Trophoblast cell (in vitro differentiated cells and primary cell): ENCODE results near the gene HOXB3.

Experiments
- DNase-seq, 2 donors: peaks; one replicate each; pipeline ENCODE4 v3.0.0-alpha.2; 2016
- H2AFZ ChIP-seq: 2 replicates; pipeline ENCODE4 v1.6.1; 2013; ENCODE audit warnings: low read length, moderate library complexity, mild to moderate bottlenecking; ENCODE audit not compliant: insufficient read depth, poor library complexity
- H2AK5ac ChIP-seq: 2 replicates; pipeline ENCODE4 v1.6.1; 2013; ENCODE audit warnings: mild to moderate bottlenecking, low read length
- H2BK120ac ChIP-seq: 2 replicates; pipeline ENCODE4 v1.6.1; 2013; ENCODE audit warnings: low read length, mild to moderate bottlenecking, moderate library complexity; ENCODE audit not compliant: insufficient read depth, poor library complexity
- H2BK12ac ChIP-seq: 2 replicates; pipeline ENCODE4 v1.6.1; 2013; ENCODE audit warnings: mild to moderate bottlenecking, low read length, moderate library complexity
- H2BK5ac ChIP-seq: 2 replicates; pipeline ENCODE4 v1.6.1; 2013; ENCODE audit warnings: low read length, low read depth, moderate library complexity, mild to moderate bottlenecking; ENCODE audit not compliant: poor library complexity
- H3K14ac ChIP-seq: 2 replicates; pipeline ENCODE4 v1.6.1; 2013; ENCODE audit warnings: mild to moderate bottlenecking, low read length
- H3K18ac ChIP-seq: 2 replicates; pipeline ENCODE4 v1.6.1; 2013; ENCODE audit warnings: mild to moderate bottlenecking, low read length
- H3K23ac ChIP-seq: 2 replicates; pipeline ENCODE4 v1.6.1; 2013; ENCODE audit warnings: low read length
- H3K27ac ChIP-seq: 2 replicates; pipeline ENCODE4 v1.5.1; 2013; ENCODE audit warnings: low read depth, mild to moderate bottlenecking, inconsistent platforms, low read length, moderate library complexity
- H3K27me3 ChIP-seq: 2 replicates; pipeline ENCODE4 v1.6.1; 2013; ENCODE audit warnings: inconsistent platforms, mild to moderate bottlenecking, low read length, moderate library complexity; ENCODE audit not compliant: insufficient read depth
- H3K36me3 ChIP-seq, 2 experiments: 1 replicate in 1 of 2; 2 replicates in 1 of 2; pipeline ENCODE4 v1.6.1; 2013; ENCODE audit warnings: low read length in 2 of 2, mild to moderate bottlenecking in 2 of 2, moderate library complexity in 1 of 2; ENCODE audit not compliant: insufficient read depth in 2 of 2, control insufficient read depth in 1 of 2
- H3K4ac ChIP-seq: 2 replicates; pipeline ENCODE4 v1.6.1; 2013; ENCODE audit warnings: low read depth, mild to moderate bottlenecking, low read length, moderate library complexity
- H3K4me1 ChIP-seq, 2 experiments: 1 replicate in 1 of 2; 2 replicates in 1 of 2; pipeline ENCODE4 v1.6.1; 2013; ENCODE audit warnings: low read length in 2 of 2, mild to moderate bottlenecking in 2 of 2, moderate library complexity in 1 of 2; ENCODE audit not compliant: insufficient read depth in 2 of 2, control insufficient read depth in 1 of 2
- H3K4me2 ChIP-seq: 2 replicates; pipeline ENCODE4 v1.6.1; 2013; ENCODE audit warnings: inconsistent platforms, mild to moderate bottlenecking, low read length, moderate library complexity
- H3K4me3 ChIP-seq: 2 replicates; pipeline ENCODE4 v1.5.1; 2013; ENCODE audit warnings: mild to moderate bottlenecking, low read depth, low read length, inconsistent platforms
- H3K79me1 ChIP-seq: one replicate; pipeline ENCODE4 v1.6.1; 2013; ENCODE audit warnings: low read length
- H3K79me2 ChIP-seq: 2 replicates; pipeline ENCODE4 v1.6.1; 2013; ENCODE audit warnings: low read length, mild to moderate bottlenecking; ENCODE audit not compliant: control insufficient read depth, insufficient read depth, poor library complexity
- H3K9ac ChIP-seq: 2 replicates; pipeline ENCODE4 v1.6.1; 2013; ENCODE audit warnings: mild to moderate bottlenecking, low read length
- H3K9me3 ChIP-seq: 2 replicates; pipeline ENCODE4 v1.6.1; 2013; ENCODE audit warnings: low read depth, mild to moderate bottlenecking, control low read depth, inconsistent platforms, low read length; ENCODE audit not compliant: insufficient read depth
- H4K12ac ChIP-seq: 2 replicates; pipeline ENCODE4 v1.6.1; 2013; ENCODE audit warnings: low read depth, mild to moderate bottlenecking, low read length, moderate library complexity
- H4K8ac ChIP-seq: 2 replicates; pipeline ENCODE4 v1.6.1; 2013; ENCODE audit warnings: low read depth, mild to moderate bottlenecking, low read length, moderate library complexity
- H4K91ac ChIP-seq: one replicate; pipeline ENCODE4 v1.6.1; 2013; ENCODE audit warnings: low read depth, mild to moderate bottlenecking, low read length, moderate library complexity
- WGBS: extraction: QIAGEN DNeasy Blood & Tissue Kit; methylation state at CpG from one replicate; pipeline ENCODE4 v1.1.7; 2013; ENCODE audit warnings: missing lambda C conversion rate; ENCODE audit not compliant: insufficient read length, insufficient coverage; ENCODE audit errors: extremely low coverage; 5-methylcytosine and 5-hydroxymethylcytosine counted together

The HOXB3 gene

DNA sequence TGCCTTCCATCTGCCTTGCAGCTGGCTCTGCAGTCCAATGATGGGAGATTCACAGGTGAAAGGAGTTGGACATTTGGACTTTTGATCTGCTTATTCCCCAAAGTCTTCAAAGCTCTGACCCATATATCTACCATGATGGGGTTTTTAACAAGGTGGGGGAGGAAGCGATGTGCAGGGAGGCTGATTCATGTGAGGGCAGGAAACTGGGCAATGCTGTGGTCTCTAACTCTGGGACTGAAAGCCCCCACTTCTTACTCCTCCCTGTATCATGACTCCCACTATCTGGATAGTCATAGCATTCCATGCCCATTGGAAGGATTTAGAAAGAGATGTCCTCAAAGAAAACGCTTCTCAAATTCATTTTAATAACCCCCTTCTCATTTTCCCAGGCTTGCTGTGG is 75.6 kb downstream of the HOXB3 start:
- H3K79me1 ChIP-seq: no peaks in the 10 kb centered on the region
- H3K4me2 ChIP-seq: no peak overlapping the region
- peak overlapping the region; percentile 21 for H2BK5ac ChIP-seq
- H4K12ac ChIP-seq: no peak overlapping the region
- no CpG with 5 or more reads among the region's 2 CpGs for WGBS
- H3K4me3 ChIP-seq: no peak overlapping the region
- no peak overlapping the region for H3K9ac ChIP-seq
- no peak overlapping the region for H3K4ac ChIP-seq
- peak overlapping the region; percentile 45 for H3K14ac ChIP-seq
- peak overlapping the region; percentile 18 for H2AK5ac ChIP-seq
- no peaks in the 10 kb centered on the region for H3K36me3 ChIP-seq
- peak overlapping the region; percentile 25 for H2BK12ac ChIP-seq
- H3K27ac ChIP-seq: peak overlapping the region; percentile 21
- H3K9me3 ChIP-seq: no peaks in the 10 kb centered on the region
- no peaks in the 10 kb centered on the region for H3K79me2 ChIP-seq
- H2BK120ac ChIP-seq: no peak overlapping the region
- H3K23ac ChIP-seq: no peak overlapping the region
- H4K91ac ChIP-seq: peak overlapping the region; percentile 52
- no peak overlapping the region for H2AFZ ChIP-seq
- H4K8ac ChIP-seq: no peak overlapping the region
- no peak for DNase-seq
- peak overlapping the region; percentile 15 for H3K18ac ChIP-seq
- H3K27me3 ChIP-seq: no peaks in the 10 kb centered on the region
- H3K4me1 ChIP-seq: peaks cover 7 to 9% of the 10 kb centered on the region in 2 experiments

DNA sequence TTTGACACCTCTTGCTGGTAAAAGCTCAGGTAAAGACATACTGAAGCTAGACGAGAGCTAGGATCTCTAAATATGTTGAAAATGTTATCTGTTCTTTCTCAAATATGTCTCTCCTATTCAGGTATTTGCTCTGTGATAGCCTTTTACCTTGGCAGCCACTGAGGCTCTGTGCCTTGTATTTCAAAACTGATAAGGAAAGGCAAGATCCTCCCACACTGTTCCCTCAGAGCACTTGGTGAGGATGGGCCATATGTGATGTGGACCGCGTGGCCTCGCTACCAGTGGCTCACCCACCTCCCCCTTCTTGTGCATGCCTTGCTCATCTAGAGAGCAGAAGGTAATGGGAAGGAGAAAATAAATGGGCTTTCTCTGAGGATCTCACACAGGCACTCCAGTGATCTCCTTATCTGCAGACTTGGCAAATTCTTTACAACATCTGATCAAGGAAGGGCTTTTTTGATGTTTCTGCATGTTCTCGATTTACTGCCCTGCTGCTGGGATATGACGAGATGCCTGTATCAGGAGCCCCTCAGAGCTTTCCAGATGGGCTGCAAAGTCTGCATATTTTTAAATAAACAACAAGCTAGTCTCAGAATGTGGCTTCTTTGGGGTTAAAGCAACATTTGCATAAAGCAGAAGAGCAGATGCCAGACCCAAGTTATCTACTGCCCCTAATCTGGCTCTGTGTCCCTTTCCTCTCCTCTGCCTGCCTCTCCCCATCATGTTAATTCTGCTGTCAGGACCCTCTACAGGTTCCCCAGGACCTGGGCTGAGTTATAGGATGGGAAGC is 76.2 kb downstream of the HOXB3 start:
- WGBS: no CpG with 5 or more reads among the region's 6 CpGs
- H3K4me3 ChIP-seq: no peak overlapping the region

DNA sequence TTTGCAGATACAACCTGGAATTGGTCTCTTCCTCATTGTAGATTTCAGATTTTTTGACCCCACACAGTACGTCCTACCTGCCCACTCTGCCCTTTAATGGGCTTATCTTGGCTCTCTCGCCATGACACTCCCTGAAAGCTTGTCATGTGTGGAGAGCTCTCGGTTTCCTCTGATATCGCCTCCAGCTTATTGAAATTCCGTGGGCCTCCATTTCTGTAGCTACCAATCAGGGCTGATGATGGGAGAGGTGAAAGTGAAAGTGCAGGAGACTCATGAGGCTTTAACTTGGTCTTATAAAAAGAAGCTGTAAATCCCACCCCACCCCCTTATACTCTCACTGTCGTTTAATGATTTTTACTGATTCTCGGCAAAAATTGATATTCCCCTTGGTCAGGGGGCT is 76.9 kb downstream of the HOXB3 start:
- no peak overlapping the region for H2BK12ac ChIP-seq
- H3K4ac ChIP-seq: no peak overlapping the region
- H3K4me3 ChIP-seq: no peak overlapping the region
- no peak overlapping the region for H3K9ac ChIP-seq
- H3K27ac ChIP-seq: peak overlapping the region; percentile 47
- no peak overlapping the region for H2BK5ac ChIP-seq
- no peak overlapping the region for H4K12ac ChIP-seq
- WGBS: no CpG with 5 or more reads among the region's 7 CpGs
- H3K23ac ChIP-seq: no peak overlapping the region
- no peaks in the 10 kb centered on the region for H3K9me3 ChIP-seq
- H2AFZ ChIP-seq: no peak overlapping the region
- H3K79me1 ChIP-seq: no peaks in the 10 kb centered on the region
- H3K18ac ChIP-seq: no peak overlapping the region
- H3K14ac ChIP-seq: no peak overlapping the region
- peaks cover 7 to 9% of the 10 kb centered on the region in 2 experiments for H3K4me1 ChIP-seq
- no peak overlapping the region for H2AK5ac ChIP-seq
- DNase-seq: peak; percentile 44 to 76
- H3K4me2 ChIP-seq: no peak overlapping the region
- H2BK120ac ChIP-seq: peak overlapping the region; percentile 76
- H4K8ac ChIP-seq: no peak overlapping the region
- no peaks in the 10 kb centered on the region for H3K79me2 ChIP-seq
- no peaks in the 10 kb centered on the region for H3K36me3 ChIP-seq
- H3K27me3 ChIP-seq: no peaks in the 10 kb centered on the region
- no peak overlapping the region for H4K91ac ChIP-seq

More for the DNA sequence above, 76.2 kb downstream of the HOXB3 start:
- Histone ChIP-seq H3K9me3 (no peaks in the 10 kb centered on the region), H2BK12ac (peak overlapping the region; percentile 25), H3K27me3 (no peaks in the 10 kb centered on the region), H2AK5ac (peak overlapping the region; percentile 18), H4K8ac (no peak overlapping the region), H3K27ac (peak overlapping the region; percentile 21), H3K14ac (no peak overlapping the region), H3K9ac (no peak overlapping the region), H3K4me2 (no peak overlapping the region), H4K91ac (peak overlapping the region; percentile 52), H2BK5ac (peak overlapping the region; percentile 21), H3K4me1 (peaks cover 7 to 9% of the 10 kb centered on the region in 2 experiments), H3K79me2 (no peaks in the 10 kb centered on the region), H3K79me1 (no peaks in the 10 kb centered on the region), H3K23ac (no peak overlapping the region), H2AFZ (no peak overlapping the region), H3K18ac (peak overlapping the region; percentile 15), H4K12ac (no peak overlapping the region), H3K4ac (no peak overlapping the region), H3K36me3 (no peaks in the 10 kb centered on the region), H2BK120ac (no peak overlapping the region)
- DNase-seq: peak; percentile 51 to 82

DNA sequence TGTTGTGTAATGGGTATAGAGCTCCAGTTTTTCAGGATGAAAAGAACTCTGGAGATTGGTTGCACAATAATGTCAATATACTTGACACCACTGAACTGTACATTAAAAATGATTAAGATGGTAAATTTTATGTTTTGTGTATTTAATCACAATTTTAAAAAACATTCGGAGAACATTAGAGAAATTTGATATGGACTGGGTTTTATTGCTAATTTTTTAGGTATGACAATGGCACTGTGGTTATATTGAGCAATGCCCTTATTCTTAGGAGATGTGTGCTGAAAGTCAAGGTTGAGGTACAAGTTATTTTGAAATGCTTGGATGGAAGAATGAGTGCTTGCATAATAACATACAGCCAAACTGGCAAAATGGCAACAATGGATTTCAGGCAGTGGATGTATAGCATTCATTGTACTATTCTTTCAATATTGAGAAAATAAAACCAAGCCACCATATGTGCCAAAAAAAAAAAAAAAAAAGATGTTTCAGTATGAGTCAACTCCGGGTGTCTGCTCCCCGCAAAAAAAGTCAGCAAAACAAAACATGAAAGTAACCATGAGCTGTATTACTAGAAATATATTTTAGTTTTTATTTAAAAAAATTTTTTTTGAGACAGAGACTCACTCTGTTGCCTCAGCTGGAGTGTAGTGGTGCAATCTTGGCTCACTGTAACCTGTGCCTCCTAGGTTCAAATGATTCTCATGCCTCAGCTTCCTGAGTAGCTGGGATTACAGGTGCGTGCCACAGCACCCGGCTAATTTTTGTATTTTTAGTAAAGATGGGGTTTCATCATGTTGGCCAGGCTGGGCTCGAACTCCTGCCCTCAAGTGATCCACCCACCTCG is 79.1 kb downstream of the HOXB3 start:
- Histone ChIP-seq H3K27ac (no peak overlapping the region), H3K4ac (no peak overlapping the region), H3K4me3 (no peak overlapping the region), H3K9me3 (no peaks in the 10 kb centered on the region), H3K36me3 (no peaks in the 10 kb centered on the region), H2AK5ac (no peak overlapping the region), H2BK120ac (no peak overlapping the region), H3K79me2 (no peaks in the 10 kb centered on the region), H2BK5ac (no peak overlapping the region), H3K23ac (no peak overlapping the region), H3K4me1 (peaks cover 14 to 19% of the 10 kb centered on the region in 2 experiments), H3K18ac (no peak overlapping the region), H2BK12ac (no peak overlapping the region), H4K8ac (no peak overlapping the region), H3K79me1 (peaks cover 6% of the 10 kb centered on the region), H3K4me2 (no peak overlapping the region), H3K27me3 (no peaks in the 10 kb centered on the region), H4K91ac (no peak overlapping the region), H3K9ac (no peak overlapping the region), H2AFZ (no peak overlapping the region), H4K12ac (no peak overlapping the region), H3K14ac (no peak overlapping the region)
- WGBS: no CpG with 5 or more reads among the region's 7 CpGs
- peak; percentile 50 to 70 for DNase-seq
